GM23338 (cell line): ENCODE data around the gene SH3GL3. TPM values are rescaled to one million over a fixed set of nuclear protein-coding genes. Genes with fewer than 3 reads are reported as not detected.

Experiments used
- ATAC-seq: fragments of 200-7000 bp; cut with Tn5 transposase; 3 replicates; pipeline ENCODE4 v1.9.1; 2020
- DNase-seq: peaks from one replicate; pipeline ENCODE4 v3.0.0-alpha.2; 2015; ENCODE audit warnings: low spot score
- H2AFZ ChIP-seq: fragments of 200-600 bp; sonication (generic); 2 replicates; pipeline ENCODE4 v1.8.0; 2016; ENCODE audit warnings: antibody characterized with exemption, mild to moderate bottlenecking, moderate library complexity
- H3F3A ChIP-seq: fragments of 200-600 bp; sonication (generic); replicated peaks from 2 replicates; pipeline ENCODE4 v1.8.0; 2017; ENCODE audit warnings: antibody characterized with exemption, mixed run types, low read depth
- H3K27ac ChIP-seq: fragments of 200-600 bp; sonication (generic); 2 replicates; pipeline ENCODE4 v1.6.1; 2016; ENCODE audit warnings: low read depth
- H3K27me3 ChIP-seq: fragments of 200-600 bp; sonication (generic); 2 replicates; pipeline ENCODE4 v1.8.0; 2016; ENCODE audit warnings: mild to moderate bottlenecking, mixed run types, moderate library complexity; ENCODE audit not compliant: insufficient read depth
- H3K36me3 ChIP-seq: fragments of 200-600 bp; sonication (generic); 2 replicates; pipeline ENCODE4 v1.8.0; 2016; ENCODE audit warnings: mild to moderate bottlenecking; ENCODE audit not compliant: insufficient read depth
- H3K4me1 ChIP-seq: fragments of 200-600 bp; sonication (generic); 2 replicates; pipeline ENCODE4 v1.8.0; 2016; ENCODE audit warnings: mild to moderate bottlenecking, moderate library complexity; ENCODE audit not compliant: insufficient read depth
- H3K4me2 ChIP-seq: fragments of 200-600 bp; sonication (generic); 2 replicates; pipeline ENCODE4 v1.7.1; 2017; ENCODE audit warnings: mixed run types
- H3K4me3 ChIP-seq: fragments of 200-600 bp; sonication (generic); 2 replicates; pipeline ENCODE4 v1.6.1; 2016; ENCODE audit warnings: mixed run types
- H3K79me2 ChIP-seq: fragments of 200-600 bp; sonication (generic); replicated peaks from 2 replicates; pipeline ENCODE4 v1.8.0; 2017; ENCODE audit warnings: mild to moderate bottlenecking; ENCODE audit not compliant: insufficient read depth
- H3K9me2 ChIP-seq: fragments of 200-600 bp; sonication (generic); 2 replicates; pipeline ENCODE4 v1.8.0; 2017; ENCODE audit not compliant: insufficient read depth
- H4K20me1 ChIP-seq: fragments of 200-600 bp; sonication (generic); replicated peaks from 2 replicates; pipeline ENCODE4 v1.8.0; 2017; ENCODE audit warnings: mild to moderate bottlenecking; ENCODE audit not compliant: insufficient read depth
- H3K27ac Mint-ChIP-seq: 2 replicates; pipeline ENCODE4 v1.8.0; 2020; ENCODE audit warnings: inconsistent platforms, mild to moderate bottlenecking, moderate library complexity, mixed read lengths
- H3K27me3 Mint-ChIP-seq: 3 replicates; pipeline ENCODE4 v1.8.0; 2022; ENCODE audit warnings: low read depth, mild to moderate bottlenecking, moderate library complexity, mixed read lengths, inconsistent platforms; ENCODE audit not compliant: insufficient read depth, poor library complexity
- H3K36me3 Mint-ChIP-seq: 3 replicates; pipeline ENCODE4 v1.8.0; 2021; ENCODE audit warnings: low read depth, mild to moderate bottlenecking, inconsistent platforms, moderate library complexity, mixed read lengths
- H3K4me1 Mint-ChIP-seq: 3 replicates; pipeline ENCODE4 v1.8.0; 2020; ENCODE audit warnings: mild to moderate bottlenecking, inconsistent platforms, mixed read lengths
- H3K4me3 Mint-ChIP-seq: 3 replicates; pipeline ENCODE4 v1.8.0; 2021; ENCODE audit warnings: moderate library complexity, mild to moderate bottlenecking, inconsistent platforms, mixed read lengths
- H3K9me3 Mint-ChIP-seq: 3 replicates; pipeline ENCODE4 v1.8.0; 2020; ENCODE audit warnings: moderate library complexity, mild to moderate bottlenecking, inconsistent platforms, mixed read lengths
- CREB1 ChIP-seq: fragments of 250-450 bp; sonication (Bioruptor Pico); IDR thresholded peaks from 2 replicates; pipeline ENCODE4 v1.5.0; 2020; ENCODE audit warnings: low read depth, mild to moderate bottlenecking, moderate library complexity
- ETS1 ChIP-seq: IDR thresholded peaks from 2 replicates; pipeline ENCODE4 v1.6.1; 2016; ENCODE audit warnings: antibody characterized with exemption
- EZH2 ChIP-seq: fragments of 200-600 bp; sonication (generic); IDR thresholded peaks from one replicate; pipeline ENCODE4 v1.8.0; 2017; ENCODE audit warnings: antibody characterized with exemption, mild to moderate bottlenecking, low read depth; ENCODE audit not compliant: unreplicated experiment
- EZH2phosphoT487 ChIP-seq: fragments of 200-600 bp; sonication (generic); IDR thresholded peaks from one replicate; pipeline ENCODE4 v1.8.1; 2018; ENCODE audit warnings: antibody characterized with exemption; ENCODE audit not compliant: unreplicated experiment
- JUNB ChIP-seq: IDR thresholded peaks from one replicate; pipeline ENCODE4 v1.6.1; 2016; ENCODE audit warnings: antibody characterized with exemption; ENCODE audit not compliant: unreplicated experiment
- NANOG ChIP-seq: IDR thresholded peaks from 2 replicates; pipeline ENCODE4 v1.6.1; 2016; ENCODE audit warnings: antibody characterized with exemption, borderline replicate concordance
- POLR2AphosphoS5 ChIP-seq: IDR thresholded peaks from 2 replicates; pipeline ENCODE4 v1.6.1; 2016; ENCODE audit warnings: antibody characterized with exemption, low read depth
- REST ChIP-seq: IDR thresholded peaks from one replicate; pipeline ENCODE4 v1.6.1; 2018; ENCODE audit warnings: antibody characterized with exemption; ENCODE audit not compliant: unreplicated experiment
- STAT1 ChIP-seq: IDR thresholded peaks from one replicate; pipeline ENCODE4 v1.6.1; 2016; ENCODE audit warnings: antibody characterized with exemption; ENCODE audit not compliant: unreplicated experiment
- ZNF114 ChIP-seq: fragments of 250-450 bp; sonication (Bioruptor Pico); IDR thresholded peaks from 2 replicates; pipeline ENCODE4 v1.5.0; 2020; ENCODE audit warnings: mild to moderate bottlenecking, moderate library complexity
- ZNF331 ChIP-seq: fragments of 250-450 bp; sonication (Bioruptor Pico); IDR thresholded peaks from 2 replicates; pipeline ENCODE4 v1.5.0; 2020; ENCODE audit warnings: low read depth, mild to moderate bottlenecking, moderate library complexity
- polyA plus RNA-seq: library from polyadenylated mRNA; unstranded; fragments of >200 nt; fragmentation: Nextera tagmentation; extraction: Ambion mirVana; gene quantifications from 2 replicates; pipeline ENCODE4 v1.2.1, GENCODE V29; 2016
- total RNA-seq: library from RNA; depleted of rRNA; stranded (reverse); fragments of >200 nt; shearing (Covaris generic); gene quantifications from 2 replicates; pipeline ENCODE4 v1.2.3, GENCODE V29; 2014
- TF ChIP-seq, protein P1 (sequence below): fragments of 250-450 bp; sonication (Bioruptor Pico); IDR thresholded peaks from 2 replicates; pipeline ENCODE4 v1.5.0; 2020; ENCODE audit warnings: mild to moderate bottlenecking, moderate library complexity
- TF ChIP-seq, protein P2 (sequence below), 2 experiments: fragments of 200-600 bp in 1 of 2; sonication (generic) in 1 of 2; conservative IDR thresholded peaks; 2 replicates each; pipeline versions ENCODE4 v1.5.1 to v1.6.1; 2016 to 2017; ENCODE audit warnings: antibody characterized with exemption in 2 of 2, low read depth in 2 of 2, mild to moderate bottlenecking in 2 of 2, moderate library complexity in 1 of 2

SH3GL3 gene
- total and polyA plus RNA-seq, 2 experiments from 2014 or later: 15.9 to 21.1 TPM

- no peak overlapping the region for H3K27ac Mint-ChIP-seq
- Histone ChIP-seq H3K4me1 (peaks cover 17% of the 10 kb centered on the region), H4K20me1 (no peaks in the 10 kb centered on the region), H3K4me3 (no peak overlapping the region), H3K27me3 (no peaks in the 10 kb centered on the region), H3K27ac (no peak overlapping the region), H3K9me2 (no peaks in the 10 kb centered on the region), H3K36me3 (no peaks in the 10 kb centered on the region), H3K79me2 (no peaks in the 10 kb centered on the region), H2AFZ (no peak overlapping the region), H3K4me2 (0 out of 2 replicates have a peak overlapping the region, but pooled peaks have one; percentile 36), H3F3A (no peaks in the 10 kb centered on the region)
- DNase-seq (no peak), ATAC-seq (peak; percentile 32)
- H3K4me1 Mint-ChIP-seq: peaks cover 24% of the 10 kb centered on the region
- peaks cover 4% of the 10 kb centered on the region; the same call in 1 of the 3 replicates for H3K36me3 Mint-ChIP-seq
- H3K9me3 Mint-ChIP-seq: peaks cover 5% of the 10 kb centered on the region; the same call in 1 of the 3 replicates
- TF ChIP-seq JUNB: no peak
- TF ChIP-seq CREB1: no peak
- TF ChIP-seq, protein P1, sequence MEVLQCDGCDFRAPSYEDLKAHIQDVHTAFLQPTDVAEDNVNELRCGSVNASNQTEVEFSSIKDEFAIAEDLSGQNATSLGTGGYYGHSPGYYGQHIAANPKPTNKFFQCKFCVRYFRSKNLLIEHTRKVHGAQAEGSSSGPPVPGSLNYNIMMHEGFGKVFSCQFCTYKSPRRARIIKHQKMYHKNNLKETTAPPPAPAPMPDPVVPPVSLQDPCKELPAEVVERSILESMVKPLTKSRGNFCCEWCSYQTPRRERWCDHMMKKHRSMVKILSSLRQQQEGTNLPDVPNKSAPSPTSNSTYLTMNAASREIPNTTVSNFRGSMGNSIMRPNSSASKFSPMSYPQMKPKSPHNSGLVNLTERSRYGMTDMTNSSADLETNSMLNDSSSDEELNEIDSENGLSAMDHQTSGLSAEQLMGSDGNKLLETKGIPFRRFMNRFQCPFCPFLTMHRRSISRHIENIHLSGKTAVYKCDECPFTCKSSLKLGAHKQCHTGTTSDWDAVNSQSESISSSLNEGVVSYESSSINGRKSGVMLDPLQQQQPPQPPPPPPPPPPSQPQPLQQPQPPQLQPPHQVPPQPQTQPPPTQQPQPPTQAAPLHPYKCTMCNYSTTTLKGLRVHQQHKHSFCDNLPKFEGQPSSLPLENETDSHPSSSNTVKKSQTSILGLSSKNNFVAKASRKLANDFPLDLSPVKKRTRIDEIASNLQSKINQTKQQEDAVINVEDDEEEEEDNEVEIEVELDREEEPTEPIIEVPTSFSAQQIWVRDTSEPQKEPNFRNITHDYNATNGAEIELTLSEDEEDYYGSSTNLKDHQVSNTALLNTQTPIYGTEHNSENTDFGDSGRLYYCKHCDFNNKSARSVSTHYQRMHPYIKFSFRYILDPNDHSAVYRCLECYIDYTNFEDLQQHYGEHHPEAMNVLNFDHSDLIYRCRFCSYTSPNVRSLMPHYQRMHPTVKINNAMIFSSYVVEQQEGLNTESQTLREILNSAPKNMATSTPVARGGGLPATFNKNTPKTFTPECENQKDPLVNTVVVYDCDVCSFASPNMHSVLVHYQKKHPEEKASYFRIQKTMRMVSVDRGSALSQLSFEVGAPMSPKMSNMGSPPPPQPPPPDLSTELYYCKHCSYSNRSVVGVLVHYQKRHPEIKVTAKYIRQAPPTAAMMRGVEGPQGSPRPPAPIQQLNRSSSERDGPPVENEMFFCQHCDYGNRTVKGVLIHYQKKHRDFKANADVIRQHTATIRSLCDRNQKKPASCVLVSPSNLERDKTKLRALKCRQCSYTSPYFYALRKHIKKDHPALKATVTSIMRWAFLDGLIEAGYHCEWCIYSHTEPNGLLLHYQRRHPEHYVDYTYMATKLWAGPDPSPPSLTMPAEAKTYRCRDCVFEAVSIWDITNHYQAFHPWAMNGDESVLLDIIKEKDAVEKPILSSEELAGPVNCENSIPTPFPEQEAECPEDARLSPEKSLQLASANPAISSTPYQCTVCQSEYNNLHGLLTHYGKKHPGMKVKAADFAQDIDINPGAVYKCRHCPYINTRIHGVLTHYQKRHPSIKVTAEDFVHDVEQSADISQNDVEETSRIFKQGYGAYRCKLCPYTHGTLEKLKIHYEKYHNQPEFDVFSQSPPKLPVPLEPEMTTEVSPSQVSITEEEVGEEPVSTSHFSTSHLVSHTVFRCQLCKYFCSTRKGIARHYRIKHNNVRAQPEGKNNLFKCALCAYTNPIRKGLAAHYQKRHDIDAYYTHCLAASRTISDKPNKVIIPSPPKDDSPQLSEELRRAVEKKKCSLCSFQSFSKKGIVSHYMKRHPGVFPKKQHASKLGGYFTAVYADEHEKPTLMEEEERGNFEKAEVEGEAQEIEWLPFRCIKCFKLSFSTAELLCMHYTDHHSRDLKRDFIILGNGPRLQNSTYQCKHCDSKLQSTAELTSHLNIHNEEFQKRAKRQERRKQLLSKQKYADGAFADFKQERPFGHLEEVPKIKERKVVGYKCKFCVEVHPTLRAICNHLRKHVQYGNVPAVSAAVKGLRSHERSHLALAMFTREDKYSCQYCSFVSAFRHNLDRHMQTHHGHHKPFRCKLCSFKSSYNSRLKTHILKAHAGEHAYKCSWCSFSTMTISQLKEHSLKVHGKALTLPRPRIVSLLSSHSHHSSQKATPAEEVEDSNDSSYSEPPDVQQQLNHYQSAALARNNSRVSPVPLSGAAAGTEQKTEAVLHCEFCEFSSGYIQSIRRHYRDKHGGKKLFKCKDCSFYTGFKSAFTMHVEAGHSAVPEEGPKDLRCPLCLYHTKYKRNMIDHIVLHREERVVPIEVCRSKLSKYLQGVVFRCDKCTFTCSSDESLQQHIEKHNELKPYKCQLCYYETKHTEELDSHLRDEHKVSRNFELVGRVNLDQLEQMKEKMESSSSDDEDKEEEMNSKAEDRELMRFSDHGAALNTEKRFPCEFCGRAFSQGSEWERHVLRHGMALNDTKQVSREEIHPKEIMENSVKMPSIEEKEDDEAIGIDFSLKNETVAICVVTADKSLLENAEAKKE: no peak
- no peak for TF ChIP-seq EZH2
- TF ChIP-seq, protein P2, sequence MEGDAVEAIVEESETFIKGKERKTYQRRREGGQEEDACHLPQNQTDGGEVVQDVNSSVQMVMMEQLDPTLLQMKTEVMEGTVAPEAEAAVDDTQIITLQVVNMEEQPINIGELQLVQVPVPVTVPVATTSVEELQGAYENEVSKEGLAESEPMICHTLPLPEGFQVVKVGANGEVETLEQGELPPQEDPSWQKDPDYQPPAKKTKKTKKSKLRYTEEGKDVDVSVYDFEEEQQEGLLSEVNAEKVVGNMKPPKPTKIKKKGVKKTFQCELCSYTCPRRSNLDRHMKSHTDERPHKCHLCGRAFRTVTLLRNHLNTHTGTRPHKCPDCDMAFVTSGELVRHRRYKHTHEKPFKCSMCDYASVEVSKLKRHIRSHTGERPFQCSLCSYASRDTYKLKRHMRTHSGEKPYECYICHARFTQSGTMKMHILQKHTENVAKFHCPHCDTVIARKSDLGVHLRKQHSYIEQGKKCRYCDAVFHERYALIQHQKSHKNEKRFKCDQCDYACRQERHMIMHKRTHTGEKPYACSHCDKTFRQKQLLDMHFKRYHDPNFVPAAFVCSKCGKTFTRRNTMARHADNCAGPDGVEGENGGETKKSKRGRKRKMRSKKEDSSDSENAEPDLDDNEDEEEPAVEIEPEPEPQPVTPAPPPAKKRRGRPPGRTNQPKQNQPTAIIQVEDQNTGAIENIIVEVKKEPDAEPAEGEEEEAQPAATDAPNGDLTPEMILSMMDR (conservative IDR thresholded peaks at IDR 0.05; ENCODE audit: low read depth in 2 of 2): no peak
- no peak for TF ChIP-seq ZNF114 (CRISPR knock-in tag)
- TF ChIP-seq EZH2phosphoT487: no peak
- TF ChIP-seq STAT1: no peak
- TF ChIP-seq POLR2AphosphoS5: no peak
- TF ChIP-seq ETS1: no peak
- TF ChIP-seq REST: no peak
- TF ChIP-seq NANOG: no peak
- TF ChIP-seq ZNF331 (CRISPR knock-in tag): no peak
- no peak overlapping the region for H3K4me3 Mint-ChIP-seq
- no peaks in the 10 kb centered on the region for H3K27me3 Mint-ChIP-seq
These were observed 29.6 kb downstream of the SH3GL3 start for GRCh38 chr15:83476708-83477107.
